IMR-90 (cell line): ENCODE measurements around the gene MAGI1.

Experiments used
- CEBPB ChIP-seq: IDR thresholded peaks from 2 replicates; pipeline ENCODE4 v1.6.1; 2012; ENCODE audit warnings: low read depth, low read length, improper control_type of control experiment
- CTCF ChIP-seq: conservative IDR thresholded peaks from 2 replicates; pipeline ENCODE4 v1.5.1; 2012; ENCODE audit warnings: mild to moderate bottlenecking, low read depth, low read length, improper control_type of control experiment
- ELK1 ChIP-seq: fragments of 150-350 bp; IDR thresholded peaks from 2 replicates; pipeline ENCODE4 v1.6.1; 2016; ENCODE audit warnings: low read depth, mild to moderate bottlenecking, low read length, moderate library complexity, borderline replicate concordance
- MAFK ChIP-seq: IDR thresholded peaks from 2 replicates; pipeline ENCODE4 v1.6.1; 2012; ENCODE audit warnings: low read depth, low read length, improper control_type of control experiment
- MXI1 ChIP-seq: IDR thresholded peaks from 2 replicates; pipeline ENCODE4 v1.6.1; 2012; ENCODE audit warnings: low read depth, mild to moderate bottlenecking, low read length, moderate library complexity, borderline replicate concordance
- NFE2L2 ChIP-seq: fragments of 150-350 bp; IDR thresholded peaks from 2 replicates; pipeline ENCODE4 v1.6.1; 2016; ENCODE audit warnings: low read depth, mild to moderate bottlenecking, low read length
- POLR2A ChIP-seq: IDR thresholded peaks from 2 replicates; pipeline ENCODE4 v1.6.1; 2012; ENCODE audit warnings: mild to moderate bottlenecking, low read depth, low read length
- RAD21 ChIP-seq: IDR thresholded peaks from 2 replicates; pipeline ENCODE4 v1.6.1; 2012; ENCODE audit warnings: low read length, improper control_type of control experiment
- RCOR1 ChIP-seq: IDR thresholded peaks from 2 replicates; pipeline ENCODE4 v1.6.1; 2012; ENCODE audit warnings: mild to moderate bottlenecking, low read length, improper control_type of control experiment; ENCODE audit not compliant: insufficient replicate concordance
- RFX5 ChIP-seq: IDR thresholded peaks from 2 replicates; pipeline ENCODE4 v1.8.0; 2012; ENCODE audit warnings: low read depth, mild to moderate bottlenecking, low read length, moderate library complexity
- SMC3 ChIP-seq: fragments of 150-350 bp; IDR thresholded peaks from 2 replicates; pipeline ENCODE4 v1.6.1; 2016; ENCODE audit warnings: low read depth, mild to moderate bottlenecking, antibody characterized with exemption, low read length, moderate library complexity
- USF2 ChIP-seq: fragments of 150-350 bp; IDR thresholded peaks from 2 replicates; pipeline ENCODE4 v1.6.1; 2017; ENCODE audit warnings: mild to moderate bottlenecking, antibody characterized with exemption, low read length, low read depth

GRCh38 chr3:65479990-65480389, 558.7 kb downstream of the MAGI1 start:
- TF ChIP-seq CTCF, result no peak
- TF ChIP-seq NFE2L2, result no peak
- no peak for TF ChIP-seq POLR2A
- no peak for TF ChIP-seq MAFK
- no peak for TF ChIP-seq USF2
- TF ChIP-seq RFX5, result no peak
- TF ChIP-seq RAD21, result no peak
- TF ChIP-seq MXI1, result no peak
- TF ChIP-seq SMC3, result no peak
- no peak for TF ChIP-seq RCOR1
- no peak for TF ChIP-seq ELK1
- TF ChIP-seq CEBPB, result no peak
